ENCODE data around the gene ISL1. TPM values are rescaled to one million over a fixed set of nuclear protein-coding genes. Genes with fewer than 3 reads are reported as not detected.

Gene ISL1
- total RNA-seq, 2 experiments from 2014 or later = not detected

DNA sequence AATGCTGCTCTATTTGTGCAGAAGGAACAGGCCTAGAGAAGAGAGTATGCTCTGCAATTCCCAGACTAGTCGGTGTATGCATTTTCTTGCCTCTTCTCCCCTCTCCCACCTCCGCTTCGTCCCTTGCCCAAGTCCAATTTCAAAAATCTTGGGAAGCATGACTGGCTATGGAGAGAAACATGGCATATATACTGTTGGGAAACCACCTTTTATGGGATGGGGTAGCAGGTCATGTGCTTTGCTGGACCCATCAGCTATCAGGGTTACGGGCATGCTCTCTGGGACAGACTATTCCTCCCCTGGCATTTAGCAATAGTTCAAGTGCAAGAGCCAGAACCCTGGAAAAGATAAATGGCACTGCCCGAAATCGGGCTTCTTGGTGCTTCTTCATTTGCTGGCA, 12.0 kb downstream of the ISL1 start:
- Histone ChIP-seq H3K9me2 (ENCODE audit: insufficient read depth, low read length) (no peaks in the 10 kb centered on the region), H3K27ac (ENCODE audit: low read depth, low read length, poor library complexity, severe bottlenecking) (no peak overlapping the region), H4K20me1 (ENCODE audit: insufficient read depth, low read length) (no peaks in the 10 kb centered on the region), H3K4me2 (ENCODE audit: low read length) (no peak overlapping the region), H3K79me2 (ENCODE audit: insufficient read depth, low read depth, low read length) (no peaks in the 10 kb centered on the region), H3K4me1 (ENCODE audit: insufficient read depth, low read length, poor library complexity, severe bottlenecking) (no peaks in the 10 kb centered on the region), H3K4me3 (ENCODE audit: low read depth, low read length, poor library complexity, severe bottlenecking) (no peak overlapping the region), H2AFZ (ENCODE audit: low read length) (no peak overlapping the region), H3K36me3 (ENCODE audit: insufficient read depth, low read length) (no peaks in the 10 kb centered on the region), H3K9me3 (ENCODE audit: low read length) (no peaks in the 10 kb centered on the region)
- no peak for TF ChIP-seq EZH2phosphoT487 (IDR thresholded peaks at IDR 0.05; ENCODE audit: borderline replicate concordance, low read depth, low read length)
- CTCF ChIA-PET (ENCODE audit: unreplicated experiment) = no interaction called here
- no peak for DNase-seq (ENCODE audit: low spot score)
- intact Hi-C loops (cut with micrococcal nuclease; ENCODE audit: unreplicated experiment) = no loop called here
- POLR2A ChIA-PET = no interaction called here
- no TSS peak for BruUV-seq (replicated peaks)

DNA sequence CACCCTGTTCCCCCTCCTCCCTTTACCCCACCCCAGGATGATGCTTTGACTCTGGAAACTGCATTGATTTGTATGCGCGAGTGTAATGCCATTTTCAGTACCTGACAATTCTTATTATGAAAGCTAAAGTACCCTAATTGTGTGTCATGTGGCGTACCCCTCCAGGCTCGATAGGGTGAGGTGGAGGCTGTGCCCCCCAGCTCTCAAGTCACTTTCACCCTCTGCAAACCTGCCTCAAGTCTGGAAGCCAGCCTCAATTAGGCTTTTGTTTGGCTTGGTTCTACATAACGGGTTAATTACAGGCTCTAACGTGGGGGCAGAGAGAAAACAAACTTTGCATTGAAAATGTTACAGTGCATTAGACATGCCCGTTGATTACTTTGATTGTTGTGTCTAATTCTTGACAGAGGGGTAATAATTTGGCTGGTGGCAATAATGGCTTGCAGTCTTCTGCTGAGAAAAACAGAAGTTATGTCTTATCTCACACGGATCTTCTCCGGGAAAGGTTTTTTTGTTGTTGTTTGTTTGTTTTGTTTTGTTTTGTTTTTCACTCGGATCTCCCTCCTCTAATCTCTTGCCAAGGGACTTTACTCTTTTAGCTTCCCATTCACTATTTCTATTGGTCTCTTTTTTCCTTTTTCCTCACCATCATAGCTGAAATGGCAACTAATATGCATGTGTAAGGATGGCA, 12.6 kb downstream of the ISL1 start:
- Histone ChIP-seq H3K27ac (ENCODE audit: low read depth, low read length, poor library complexity, severe bottlenecking) (no peak overlapping the region), H3K4me3 (ENCODE audit: low read depth, low read length, poor library complexity, severe bottlenecking) (no peak overlapping the region)

DNA sequence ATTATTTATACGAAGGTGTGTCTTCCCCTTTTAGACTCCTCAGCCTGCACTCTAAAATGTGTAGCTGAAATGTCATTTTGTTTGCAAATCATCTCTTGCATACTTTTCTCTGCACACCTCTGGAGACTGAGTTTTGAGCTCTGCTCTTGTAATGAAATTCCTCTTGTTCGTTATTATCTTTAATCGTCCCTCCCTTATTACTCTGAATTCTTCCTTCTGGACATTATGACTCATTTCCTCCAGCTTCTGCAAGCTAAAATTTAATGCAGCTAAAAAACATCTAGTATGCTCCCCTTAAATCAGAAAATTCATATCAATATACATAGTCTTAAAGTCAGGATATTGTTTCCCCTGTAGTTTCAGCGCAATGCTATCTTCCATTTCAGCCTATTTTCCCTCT, 13.5 kb downstream of the ISL1 start:
- intact Hi-C loops (cut with micrococcal nuclease; ENCODE audit: unreplicated experiment) = no loop called here
- Histone ChIP-seq H3K4me3 (ENCODE audit: low read depth, low read length, poor library complexity, severe bottlenecking) (no peak overlapping the region), H2AFZ (ENCODE audit: low read length) (no peak overlapping the region), H3K4me2 (ENCODE audit: low read length) (no peak overlapping the region), H4K20me1 (ENCODE audit: insufficient read depth, low read length) (no peaks in the 10 kb centered on the region), H3K9me2 (ENCODE audit: insufficient read depth, low read length) (no peaks in the 10 kb centered on the region), H3K79me2 (ENCODE audit: insufficient read depth, low read depth, low read length) (no peaks in the 10 kb centered on the region), H3K27ac (ENCODE audit: low read depth, low read length, poor library complexity, severe bottlenecking) (no peak overlapping the region), H3K4me1 (ENCODE audit: insufficient read depth, low read length, poor library complexity, severe bottlenecking) (no peaks in the 10 kb centered on the region), H3K36me3 (ENCODE audit: insufficient read depth, low read length) (no peaks in the 10 kb centered on the region), H3K9me3 (ENCODE audit: low read length) (no peaks in the 10 kb centered on the region)
- no peak for DNase-seq (ENCODE audit: low spot score)
- ChIA-PET CTCF (ENCODE audit: unreplicated experiment) (no interaction called here), POLR2A (no interaction called here)
- TF ChIP-seq, protein P1, sequence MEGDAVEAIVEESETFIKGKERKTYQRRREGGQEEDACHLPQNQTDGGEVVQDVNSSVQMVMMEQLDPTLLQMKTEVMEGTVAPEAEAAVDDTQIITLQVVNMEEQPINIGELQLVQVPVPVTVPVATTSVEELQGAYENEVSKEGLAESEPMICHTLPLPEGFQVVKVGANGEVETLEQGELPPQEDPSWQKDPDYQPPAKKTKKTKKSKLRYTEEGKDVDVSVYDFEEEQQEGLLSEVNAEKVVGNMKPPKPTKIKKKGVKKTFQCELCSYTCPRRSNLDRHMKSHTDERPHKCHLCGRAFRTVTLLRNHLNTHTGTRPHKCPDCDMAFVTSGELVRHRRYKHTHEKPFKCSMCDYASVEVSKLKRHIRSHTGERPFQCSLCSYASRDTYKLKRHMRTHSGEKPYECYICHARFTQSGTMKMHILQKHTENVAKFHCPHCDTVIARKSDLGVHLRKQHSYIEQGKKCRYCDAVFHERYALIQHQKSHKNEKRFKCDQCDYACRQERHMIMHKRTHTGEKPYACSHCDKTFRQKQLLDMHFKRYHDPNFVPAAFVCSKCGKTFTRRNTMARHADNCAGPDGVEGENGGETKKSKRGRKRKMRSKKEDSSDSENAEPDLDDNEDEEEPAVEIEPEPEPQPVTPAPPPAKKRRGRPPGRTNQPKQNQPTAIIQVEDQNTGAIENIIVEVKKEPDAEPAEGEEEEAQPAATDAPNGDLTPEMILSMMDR (conservative IDR thresholded peaks at IDR 0.05; ENCODE audit: low read length) = no peak
- no peak for TF ChIP-seq EZH2phosphoT487 (IDR thresholded peaks at IDR 0.05; ENCODE audit: borderline replicate concordance, low read depth, low read length)
- no TSS peak for BruUV-seq (replicated peaks)

More for the DNA sequence above, 12.6 kb downstream of the ISL1 start:
- DNase-seq (ENCODE audit: low spot score) = no peak
- Histone ChIP-seq H3K4me1 (ENCODE audit: insufficient read depth, low read length, poor library complexity, severe bottlenecking) (no peaks in the 10 kb centered on the region), H3K79me2 (ENCODE audit: insufficient read depth, low read depth, low read length) (no peaks in the 10 kb centered on the region), H2AFZ (ENCODE audit: low read length) (no peak overlapping the region), H3K36me3 (ENCODE audit: insufficient read depth, low read length) (no peaks in the 10 kb centered on the region), H3K9me3 (ENCODE audit: low read length) (no peaks in the 10 kb centered on the region), H3K9me2 (ENCODE audit: insufficient read depth, low read length) (no peaks in the 10 kb centered on the region), H4K20me1 (ENCODE audit: insufficient read depth, low read length) (no peaks in the 10 kb centered on the region), H3K4me2 (ENCODE audit: low read length) (no peak overlapping the region)
- CTCF ChIA-PET (ENCODE audit: unreplicated experiment) = no interaction called here
- POLR2A ChIA-PET = no interaction called here
- TF ChIP-seq, protein P1 (conservative IDR thresholded peaks at IDR 0.05; ENCODE audit: low read length) = no peak
- TF ChIP-seq EZH2phosphoT487 (IDR thresholded peaks at IDR 0.05; ENCODE audit: borderline replicate concordance, low read depth, low read length) = no peak
- no TSS peak for BruUV-seq (replicated peaks)
- intact Hi-C loops (cut with micrococcal nuclease; ENCODE audit: unreplicated experiment) = no loop called here

Data from OCI-LY7 (cell line).